ENCODE measurements around the gene VAPA. TPM values are rescaled to one million over a fixed set of nuclear protein-coding genes. Genes with fewer than 3 reads are reported as not detected.

VAPA gene
- total RNA-seq, 1 experiment from 2014 or later = 333 TPM

DNA sequence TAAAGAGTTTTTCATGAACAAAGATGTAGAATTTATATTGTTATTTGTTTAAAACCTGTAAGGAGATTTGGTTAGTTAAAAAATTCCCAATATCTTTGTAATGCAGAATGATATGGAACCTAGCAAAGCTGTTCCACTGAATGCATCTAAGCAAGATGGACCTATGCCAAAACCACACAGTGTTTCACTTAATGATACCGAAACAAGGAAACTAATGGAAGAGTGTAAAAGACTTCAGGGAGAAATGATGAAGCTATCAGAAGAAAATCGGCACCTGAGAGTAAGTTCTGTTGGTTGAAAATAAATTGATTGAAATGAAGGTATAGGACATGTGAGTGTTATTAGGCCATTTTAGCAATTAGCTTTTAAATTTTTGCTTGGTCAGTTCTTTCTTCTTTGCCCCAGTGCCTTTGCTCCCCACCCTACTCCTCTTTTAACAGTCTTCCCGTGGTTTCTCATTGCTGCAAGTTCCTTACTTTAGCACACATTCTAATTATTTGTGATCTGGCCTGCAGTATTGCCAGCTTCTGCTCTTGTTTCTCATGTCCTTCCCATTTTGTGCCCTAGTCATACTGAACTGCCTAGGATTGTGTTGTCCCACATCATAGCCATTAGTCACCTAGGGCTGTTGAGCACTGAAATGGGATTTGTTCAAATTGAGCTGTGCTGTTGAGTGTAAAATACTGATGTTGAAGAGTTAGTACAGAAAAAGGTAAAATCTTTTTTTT lies 36.6 kb downstream of the VAPA start:
- peak; percentile 34 for DNase-seq (ENCODE audit: low read depth, low spot score)
- in situ Hi-C loops (cut with HindIII; ENCODE audit: low pct_unique_long_range_greater_than_20kb, low sequenced_read_pairs) = no loop called here

DNA sequence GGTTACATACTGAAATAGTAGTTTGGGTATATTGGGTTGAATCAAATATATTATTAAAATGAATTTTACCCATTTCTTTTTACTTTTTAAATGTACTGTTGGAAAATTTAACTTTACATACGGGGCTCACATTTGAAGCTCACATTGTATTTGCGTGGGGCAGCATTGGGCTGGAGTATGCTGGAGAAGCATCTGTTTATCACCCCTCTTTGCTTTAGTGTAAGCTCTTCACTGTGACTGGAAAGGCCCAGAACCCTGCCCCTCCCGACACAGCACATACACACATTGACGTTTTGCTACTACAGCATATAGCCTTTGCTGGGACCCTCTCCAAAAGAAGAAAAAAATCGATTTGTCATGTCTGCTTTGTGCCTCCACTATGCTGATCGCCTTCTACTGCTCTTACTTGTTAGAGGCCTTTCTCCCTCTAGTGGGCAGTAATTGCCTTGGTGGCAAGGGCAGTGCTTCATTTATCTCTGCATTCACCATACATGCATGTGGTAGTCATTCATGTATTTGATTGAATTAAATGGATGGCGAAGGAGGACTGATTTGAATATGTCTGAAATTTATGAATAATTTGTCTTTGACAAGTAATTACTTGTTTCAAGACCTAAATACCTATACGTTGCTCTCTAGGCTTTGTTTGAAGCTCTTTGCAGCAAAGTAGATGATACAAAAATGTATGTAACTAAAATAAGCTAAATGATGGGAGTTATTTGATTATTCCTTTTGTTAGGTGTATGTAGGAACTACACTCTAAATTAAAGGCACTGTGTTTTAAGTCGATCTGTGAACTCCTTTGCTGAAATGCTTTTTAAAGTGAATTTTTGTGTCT lies 37.4 kb downstream of the VAPA start:
- peak; percentile 81 for DNase-seq (ENCODE audit: low read depth, low spot score)
- in situ Hi-C loops (cut with HindIII; ENCODE audit: low pct_unique_long_range_greater_than_20kb, low sequenced_read_pairs) = no loop called here

DNA sequence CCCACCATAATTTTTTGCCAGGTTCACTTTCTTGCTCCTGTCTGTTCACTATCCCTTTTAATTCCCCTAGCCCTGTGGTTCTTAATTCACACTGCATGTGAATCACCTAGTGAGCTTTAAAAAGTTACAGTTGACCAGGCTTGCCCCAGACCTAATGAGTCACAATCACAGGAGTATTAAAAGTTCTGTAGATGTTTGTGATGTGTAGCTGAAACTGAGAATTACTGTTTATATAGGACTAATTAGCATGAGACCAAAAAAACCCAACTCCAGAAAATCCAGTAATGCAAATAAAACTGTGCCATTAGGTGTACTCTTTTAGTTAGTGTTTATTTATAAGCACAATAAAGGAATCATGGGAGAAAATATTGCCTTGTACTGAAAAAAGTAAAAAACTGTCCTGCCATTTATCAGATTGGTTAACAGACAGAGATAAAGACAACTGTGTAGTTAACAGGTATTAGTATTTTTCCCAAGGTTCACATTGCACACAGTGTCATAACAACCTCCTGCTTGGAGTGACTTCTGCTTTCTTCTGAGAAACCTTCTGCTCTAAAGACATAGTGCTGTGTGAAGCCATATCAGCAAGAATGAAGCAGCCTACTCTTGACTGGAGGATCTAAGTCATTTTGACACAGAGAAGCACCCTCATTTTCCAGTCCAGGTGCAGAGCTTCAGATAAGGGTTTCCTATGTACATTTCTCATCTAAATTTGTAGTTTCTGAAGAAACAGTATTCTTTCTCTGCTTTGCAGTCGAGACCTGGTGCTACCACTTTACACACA lies 39.0 kb downstream of the VAPA start:
- no peak for DNase-seq (ENCODE audit: low read depth, low spot score)
- in situ Hi-C loops (cut with HindIII; ENCODE audit: low pct_unique_long_range_greater_than_20kb, low sequenced_read_pairs) = no loop called here

DNA sequence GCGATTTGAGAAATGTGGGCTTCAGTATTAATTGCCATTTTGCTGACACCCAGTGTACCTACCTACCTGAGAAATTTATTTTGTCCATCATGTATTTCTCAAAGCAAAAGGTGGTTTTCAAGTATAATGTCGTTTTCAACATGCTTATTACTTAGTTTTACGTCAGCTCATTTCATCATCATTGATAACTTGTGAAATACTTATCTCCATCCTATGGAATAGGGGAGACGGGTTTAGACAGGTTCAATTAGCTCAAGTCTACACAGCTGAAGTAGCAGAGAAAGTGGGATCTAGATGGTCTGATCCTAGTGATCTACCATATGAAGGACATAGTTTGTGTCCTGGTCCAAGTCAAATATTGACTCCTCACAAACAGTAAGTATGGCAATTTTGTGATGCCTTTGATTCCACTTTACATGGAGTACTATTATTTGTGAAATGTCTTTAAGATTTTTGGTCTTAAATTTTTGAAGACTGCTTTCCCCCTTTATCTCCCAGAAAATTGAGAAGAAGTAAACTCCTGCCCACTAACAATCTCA lies 45.1 kb downstream of the VAPA start:
- no peak for DNase-seq (ENCODE audit: low read depth, low spot score)
- in situ Hi-C loops (cut with HindIII; ENCODE audit: low pct_unique_long_range_greater_than_20kb, low sequenced_read_pairs) = no loop called here

DNA sequence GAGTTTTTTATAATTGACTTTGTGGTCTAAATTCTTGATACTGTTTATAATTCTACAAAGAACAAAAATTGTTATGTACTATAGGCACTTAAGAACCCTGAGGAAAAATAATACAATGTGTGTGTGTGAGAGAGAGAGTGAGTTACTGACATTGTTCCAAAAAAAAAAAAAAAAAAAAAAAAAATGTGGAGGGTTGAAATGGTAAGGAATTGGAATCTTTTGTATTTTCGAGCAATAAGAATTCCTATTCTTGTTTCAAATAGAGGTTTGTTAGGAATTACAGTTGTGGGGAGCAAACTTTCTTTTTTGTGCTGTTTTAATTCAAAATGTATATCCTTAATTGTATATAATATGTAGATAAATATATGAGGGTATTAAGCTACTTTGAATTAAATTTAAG lies 45.7 kb downstream of the VAPA start:
- in situ Hi-C loops (cut with HindIII; ENCODE audit: low pct_unique_long_range_greater_than_20kb, low sequenced_read_pairs) = no loop called here
- no peak for DNase-seq (ENCODE audit: low read depth, low spot score)

DNA sequence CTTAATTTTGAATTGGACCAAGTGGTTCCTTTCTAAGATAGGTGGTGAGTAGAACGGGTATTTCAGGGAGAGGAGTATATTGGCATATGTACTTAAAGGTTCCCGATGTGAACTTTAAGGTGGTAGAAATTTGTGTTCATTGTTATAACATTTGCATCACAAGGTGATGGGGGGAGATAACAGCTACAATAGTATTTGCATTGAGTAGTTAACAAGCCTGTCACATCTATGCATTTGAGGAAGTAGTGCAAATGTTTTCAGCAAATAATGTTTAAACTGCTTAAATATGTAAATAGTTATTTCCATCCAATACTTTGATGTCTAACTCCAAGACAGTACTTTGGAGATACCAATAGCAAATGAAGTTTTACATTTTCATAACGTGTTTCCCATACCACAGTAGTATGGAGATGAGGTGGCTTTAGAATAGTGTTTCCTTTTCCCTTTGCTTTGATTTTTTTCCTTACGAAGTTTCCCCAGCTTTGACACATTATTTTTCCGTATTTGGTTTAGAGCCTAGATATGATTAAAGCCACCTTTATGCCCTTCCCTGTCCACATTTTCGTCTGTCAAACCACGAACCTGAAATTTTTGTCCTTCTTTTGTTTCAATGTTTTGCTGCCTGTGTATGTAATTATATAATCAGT lies 46.6 kb downstream of the VAPA start:
- in situ Hi-C loops (cut with HindIII; ENCODE audit: low pct_unique_long_range_greater_than_20kb, low sequenced_read_pairs) = no loop called here

DNA sequence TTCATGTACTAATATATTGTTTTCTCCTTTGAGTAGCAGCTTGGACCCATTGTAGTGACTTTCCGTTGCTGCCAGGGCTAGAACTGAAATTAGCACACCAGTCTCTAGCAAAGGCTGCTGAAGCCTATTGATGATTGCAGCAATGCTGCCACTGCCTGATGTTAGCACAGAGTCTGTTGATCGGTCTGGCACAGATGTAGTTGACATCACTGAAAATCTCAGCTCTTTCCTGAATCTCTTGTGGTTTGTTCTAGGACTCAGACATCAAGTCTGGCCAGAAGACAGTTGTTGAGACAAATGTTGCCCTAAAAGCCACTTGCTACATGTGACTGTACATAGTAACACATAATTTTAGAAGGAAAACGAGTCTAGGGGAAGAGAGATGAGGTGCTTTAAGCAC lies 47.2 kb downstream of the VAPA start:
- in situ Hi-C loops (cut with HindIII; ENCODE audit: low pct_unique_long_range_greater_than_20kb, low sequenced_read_pairs) = no loop called here
- no peak for DNase-seq (ENCODE audit: low read depth, low spot score)

More for the DNA sequence above, 46.6 kb downstream of the VAPA start:
- DNase-seq (ENCODE audit: low read depth, low spot score) = no peak

DNA sequence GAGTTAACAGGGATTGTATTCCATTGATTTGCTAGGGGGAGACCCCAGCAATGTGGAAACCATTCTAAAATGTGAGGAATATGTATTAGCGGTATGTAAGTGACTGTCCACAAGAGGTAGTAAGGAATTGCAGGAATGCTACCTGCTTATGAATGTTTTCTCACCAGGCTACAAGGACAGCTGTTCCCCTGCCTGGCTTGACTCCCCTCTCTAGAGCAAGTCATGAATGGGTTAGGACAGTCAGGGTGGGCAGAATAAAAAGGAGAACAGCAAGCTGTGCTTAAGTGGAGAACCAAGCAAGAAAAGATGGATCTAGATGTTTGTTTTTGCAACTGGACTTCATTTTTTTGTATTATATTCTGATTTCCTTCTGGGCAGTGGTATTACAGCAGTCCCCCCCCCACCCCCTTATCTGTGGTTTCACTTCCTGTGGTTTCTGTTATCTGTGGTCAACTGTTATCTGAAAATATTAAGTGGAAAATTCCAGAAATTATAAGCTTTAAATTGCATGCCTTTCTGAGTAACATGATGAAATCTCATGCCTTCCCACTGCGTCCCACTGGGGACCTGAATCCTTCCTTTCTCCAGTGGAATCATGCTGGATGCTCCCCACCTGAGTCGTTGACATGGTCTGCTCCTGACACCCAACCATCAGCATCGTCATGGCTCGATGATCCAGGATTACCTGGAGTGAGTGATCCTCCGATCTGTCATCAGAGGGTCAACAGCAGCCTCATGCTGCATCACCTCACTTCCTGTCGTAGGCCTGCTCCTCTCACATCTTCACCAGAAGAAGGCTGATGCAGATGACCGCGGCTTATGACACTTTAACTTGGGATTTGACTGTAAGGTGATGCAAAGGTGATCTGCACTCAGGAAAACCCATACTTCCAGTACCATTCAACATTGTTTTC lies 52.2 kb downstream of the VAPA start:
- in situ Hi-C loops (cut with HindIII; ENCODE audit: low pct_unique_long_range_greater_than_20kb, low sequenced_read_pairs) = no loop called here
- no peak for DNase-seq (ENCODE audit: low read depth, low spot score)

DNA sequence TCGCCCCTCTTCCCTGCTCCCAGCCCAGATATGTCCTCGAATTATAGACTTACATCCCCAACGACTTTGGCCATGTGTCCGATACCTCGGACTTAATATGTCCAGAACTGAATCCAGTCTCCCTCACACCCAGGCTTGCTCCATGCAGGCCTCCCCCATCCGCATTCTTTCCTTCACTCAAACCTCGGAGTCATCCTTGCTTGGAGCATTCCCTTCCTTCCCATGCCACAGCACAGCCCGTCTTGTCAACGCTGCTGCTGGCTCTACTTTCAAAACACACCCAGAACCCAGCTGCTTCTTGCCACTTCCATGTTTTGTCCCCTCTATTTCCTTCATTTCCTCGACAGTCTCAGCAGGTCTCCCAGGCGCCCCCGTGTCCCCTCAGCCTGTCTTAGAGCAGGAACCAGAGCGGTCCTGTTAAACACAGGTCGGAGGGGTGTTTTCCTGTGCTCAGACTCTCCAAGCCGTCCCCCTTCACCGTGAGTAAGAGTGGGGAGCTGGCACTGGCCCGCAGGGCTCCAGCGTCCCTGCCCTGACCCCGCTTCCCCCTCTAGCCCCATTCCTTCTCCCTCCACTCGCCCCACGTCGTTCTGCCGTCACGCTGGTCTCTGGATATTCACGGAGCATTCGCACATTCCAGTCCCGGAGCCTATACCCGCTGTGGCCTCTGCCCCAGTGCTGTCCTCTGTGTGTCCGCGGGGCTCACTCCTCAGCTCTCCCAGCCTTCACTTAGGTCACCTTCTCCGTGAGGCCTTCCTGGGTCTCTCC lies 54.4 kb downstream of the VAPA start:
- in situ Hi-C loops (cut with HindIII; ENCODE audit: low pct_unique_long_range_greater_than_20kb, low sequenced_read_pairs) = no loop called here
- DNase-seq (ENCODE audit: low read depth, low spot score) = no peak

DNA sequence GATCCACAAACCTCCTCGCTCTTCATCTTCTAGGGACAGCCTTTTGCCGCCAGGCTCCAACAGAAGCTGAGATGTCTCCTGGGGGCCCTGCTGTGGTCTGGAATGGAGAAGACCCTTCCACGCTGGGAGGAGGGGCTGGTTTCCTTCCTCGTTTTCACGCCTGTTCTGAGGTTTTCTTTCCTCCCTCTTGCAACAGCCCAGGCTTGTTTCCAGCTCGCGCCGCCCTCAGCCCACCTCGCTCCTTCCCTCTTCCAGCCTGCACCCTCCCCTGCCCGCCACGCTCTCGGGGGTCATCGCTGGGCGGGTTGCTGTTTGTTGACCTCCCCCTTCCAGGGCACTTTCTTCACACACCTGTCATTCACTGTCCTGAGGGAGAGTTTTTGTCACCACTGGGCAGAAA lies 55.4 kb downstream of the VAPA start:
- in situ Hi-C loops (cut with HindIII; ENCODE audit: low pct_unique_long_range_greater_than_20kb, low sequenced_read_pairs) = no loop called here
- DNase-seq (ENCODE audit: low read depth, low spot score) = no peak

DNA sequence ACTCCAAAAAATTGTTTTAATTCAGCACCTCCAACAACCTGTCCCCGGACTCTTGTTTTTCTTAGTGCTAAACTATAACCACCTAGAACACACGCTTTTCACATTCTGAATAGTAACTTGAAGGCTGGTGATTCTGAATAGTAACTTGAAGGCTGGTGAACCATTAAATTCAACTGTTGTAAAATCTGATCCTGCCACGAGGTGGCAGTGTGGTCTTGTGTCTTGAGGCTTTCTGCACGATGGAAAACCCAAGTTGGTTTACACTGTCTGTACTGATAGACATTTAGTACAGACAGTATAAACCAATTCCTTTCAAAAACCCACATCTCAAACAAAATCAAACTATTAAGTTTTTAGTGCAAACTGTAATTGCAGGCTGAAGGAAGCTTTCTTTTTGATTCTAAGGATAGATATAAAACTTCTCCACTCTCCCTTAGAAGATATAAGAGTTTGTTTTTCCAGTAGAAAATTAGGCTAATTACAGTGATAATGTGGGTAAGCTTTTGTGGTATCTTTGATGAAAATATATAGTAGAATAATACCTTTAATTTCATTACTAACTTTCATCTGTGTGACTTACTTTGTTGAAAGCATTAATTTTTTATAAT lies 57.6 kb downstream of the VAPA start:
- DNase-seq (ENCODE audit: low read depth, low spot score) = peak; percentile 77
- in situ Hi-C loops (cut with HindIII; ENCODE audit: low pct_unique_long_range_greater_than_20kb, low sequenced_read_pairs) = no loop called here

DNA sequence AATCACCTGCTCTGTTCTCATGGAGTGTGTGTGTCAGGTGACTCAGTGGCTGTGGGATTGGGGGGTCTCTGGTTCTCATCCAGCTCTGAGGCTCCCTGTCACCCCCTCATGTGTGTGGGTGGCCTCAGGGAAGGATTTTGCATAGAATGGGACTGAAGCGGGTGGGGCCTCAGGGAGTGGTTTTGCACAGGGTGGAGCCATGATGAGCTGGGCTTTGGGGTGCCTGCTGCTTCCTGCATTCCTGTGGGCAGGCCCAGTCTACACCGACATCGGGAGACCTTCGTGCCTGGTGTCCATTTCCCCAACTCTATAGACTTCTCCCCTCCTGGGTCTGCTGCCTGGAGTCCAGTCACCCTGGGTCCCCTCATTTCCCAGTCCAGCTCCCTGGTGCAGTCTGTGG lies 59.7 kb downstream of the VAPA start:
- in situ Hi-C loops (cut with HindIII; ENCODE audit: low pct_unique_long_range_greater_than_20kb, low sequenced_read_pairs) = no loop called here
- DNase-seq (ENCODE audit: low read depth, low spot score) = no peak

DNA sequence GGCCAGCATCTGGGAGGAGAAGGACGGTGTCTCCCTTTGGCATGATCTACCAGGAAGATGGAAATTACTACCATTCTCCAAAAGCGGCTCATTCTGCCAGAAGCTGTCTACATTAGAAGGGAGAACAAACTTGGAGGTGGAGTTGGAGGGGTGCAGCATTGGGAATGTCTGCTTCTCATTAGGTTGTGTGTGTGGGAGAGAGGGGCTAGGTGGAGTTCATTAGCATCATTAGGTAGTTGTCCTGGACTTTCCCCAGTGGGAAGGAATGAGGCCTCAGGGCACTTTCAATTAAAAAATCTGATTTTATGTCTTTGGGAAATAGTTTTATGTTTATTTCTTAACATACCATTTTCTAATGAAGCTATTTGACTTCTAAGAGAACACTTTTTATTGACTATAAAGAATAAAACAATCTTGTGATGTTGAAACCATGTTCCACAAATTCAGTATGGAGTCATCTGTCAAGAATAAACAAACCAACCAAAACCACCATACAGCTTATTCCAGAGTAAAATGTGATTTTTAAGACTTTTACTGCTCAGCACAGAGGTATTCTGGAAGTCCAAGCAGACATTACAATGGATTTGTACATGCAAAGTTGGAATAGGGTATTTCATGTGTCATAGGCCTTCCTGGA lies 60.6 kb downstream of the VAPA start:
- DNase-seq (ENCODE audit: low read depth, low spot score) = no peak

DNA sequence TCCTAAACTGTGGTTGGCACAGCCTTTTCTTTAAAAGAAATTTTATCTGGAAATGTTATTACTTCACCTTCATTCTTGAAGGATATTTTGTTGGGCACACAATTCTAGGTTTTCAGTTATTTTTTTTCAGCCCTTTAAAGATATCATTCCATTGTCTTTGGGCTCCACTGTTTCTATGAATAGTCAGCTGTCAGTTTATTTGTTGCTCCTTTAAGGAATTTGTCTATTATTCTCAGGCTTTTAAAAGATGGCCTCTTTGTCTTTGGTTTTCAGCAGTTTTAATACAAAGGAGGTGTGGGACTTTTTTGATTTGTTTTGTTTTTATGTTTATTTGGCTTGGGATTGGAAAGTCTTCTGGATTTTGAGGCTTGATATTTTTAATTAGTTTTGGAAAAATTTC lies 61.8 kb downstream of the VAPA start:
- DNase-seq (ENCODE audit: low read depth, low spot score) = no peak
- in situ Hi-C loops (cut with HindIII; ENCODE audit: low pct_unique_long_range_greater_than_20kb, low sequenced_read_pairs) = no loop called here

More for the DNA sequence above, 60.6 kb downstream of the VAPA start:
- in situ Hi-C loops (cut with HindIII; ENCODE audit: low pct_unique_long_range_greater_than_20kb, low sequenced_read_pairs) = no loop called here

DNA sequence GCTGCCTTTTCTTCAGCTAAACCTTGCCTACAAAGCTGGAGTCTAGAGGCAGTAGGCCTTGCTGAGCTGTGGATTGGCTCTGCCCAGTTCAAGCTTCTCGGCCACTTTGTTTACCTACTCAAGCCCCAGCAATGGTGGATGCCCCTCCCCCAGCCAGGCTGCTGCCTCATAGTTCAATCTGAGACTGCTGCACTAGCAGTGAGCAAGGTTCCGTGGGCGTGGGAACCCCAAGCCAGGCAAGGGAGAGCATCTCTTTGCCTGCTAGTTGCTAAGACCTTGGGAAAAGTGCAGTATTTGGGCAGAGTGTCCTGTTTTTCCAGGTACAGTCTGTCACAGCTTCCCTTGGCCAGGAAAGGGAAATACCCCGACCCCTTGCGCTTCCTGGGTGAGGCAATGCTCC lies 68.9 kb downstream of the VAPA start:
- no peak for DNase-seq (ENCODE audit: low read depth, low spot score)
- in situ Hi-C loops (cut with HindIII; ENCODE audit: low pct_unique_long_range_greater_than_20kb, low sequenced_read_pairs) = no loop called here
